ENCODE measurements around the gene CSTB.

DNA sequence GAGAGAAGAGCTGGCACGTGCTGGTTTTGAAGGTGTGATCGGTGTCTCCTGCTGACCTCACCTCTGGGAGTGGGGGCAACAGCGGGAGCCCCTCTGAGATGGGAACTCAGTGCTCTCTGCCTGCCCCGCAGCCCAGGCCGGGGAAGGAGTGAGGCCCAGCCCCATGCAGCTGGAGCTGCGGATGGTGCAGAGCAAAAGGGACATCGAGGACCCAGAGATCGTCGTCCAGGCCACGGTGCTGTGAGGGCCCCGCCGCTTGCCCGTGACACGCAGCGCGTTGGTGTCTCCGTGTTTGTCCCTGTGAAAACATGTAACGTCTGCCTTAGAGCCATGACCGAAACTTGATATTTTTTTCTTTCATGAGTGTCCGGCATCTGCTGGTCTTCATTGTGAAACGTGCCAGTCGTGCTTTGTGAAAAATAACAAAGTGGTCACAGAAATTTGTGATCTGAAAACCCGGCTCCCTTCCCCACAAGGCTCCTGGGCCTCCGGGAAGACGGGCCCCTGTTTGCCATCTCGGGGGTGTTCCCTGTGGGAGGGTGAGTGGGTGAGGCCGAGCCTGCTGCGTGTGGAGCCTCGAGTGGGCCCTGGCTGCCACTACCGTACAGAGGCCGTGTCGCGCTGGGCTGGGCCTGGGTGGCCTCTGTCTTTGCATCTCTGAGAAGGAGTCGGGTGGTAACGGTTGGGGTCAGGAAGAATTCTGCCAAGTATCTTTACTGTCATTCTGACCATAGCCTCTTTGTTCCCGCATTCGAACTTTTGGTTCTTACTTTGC, 20.1 kb downstream of the CSTB start:
- TF ChIP-seq POLR2A (IDR thresholded peaks at IDR 0.05) (no peak), CTCF (IDR thresholded peaks at IDR 0.05) (no peak)

All from tibial nerve (tissue), 3 donors.